NCI-H774 (cell line): ENCODE data around the gene DDX53.

Source experiments
- DNase-seq: peaks from one replicate; lab custom pipeline; 2025; lab: John Stamatoyannopoulos, UW

Gene DDX53

DNA sequence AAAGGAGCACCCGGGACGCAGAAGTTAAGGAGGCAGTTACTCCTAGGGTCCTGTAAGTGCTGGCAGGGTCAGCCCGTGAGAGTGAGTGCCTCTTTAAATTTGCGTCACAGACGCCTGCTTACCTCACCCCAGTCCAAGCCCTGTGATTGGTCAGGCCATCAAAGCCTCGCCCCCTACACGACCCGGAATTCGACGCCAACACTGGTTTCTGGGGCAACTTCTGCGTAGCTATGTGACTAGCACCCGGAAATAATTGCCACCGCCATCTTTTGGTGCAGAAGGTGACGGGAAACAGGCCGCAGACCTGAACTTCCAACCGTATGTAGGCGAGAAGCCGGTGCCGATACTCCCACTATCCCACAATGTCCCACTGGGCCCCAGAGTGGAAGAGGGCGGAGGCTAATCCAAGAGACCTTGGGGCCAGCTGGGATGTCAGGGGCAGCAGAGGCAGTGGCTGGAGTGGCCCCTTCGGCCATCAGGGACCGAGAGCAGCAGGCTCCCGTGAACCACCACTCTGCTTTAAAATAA is at the start of gene DDX53:
Gene DDX53, plus strand, starts transcription at position 265 of the 528 bp plus-strand sequence. Its CDS starts 98 bp downstream, at position 363.
- DNase-seq = no peak

DNA sequence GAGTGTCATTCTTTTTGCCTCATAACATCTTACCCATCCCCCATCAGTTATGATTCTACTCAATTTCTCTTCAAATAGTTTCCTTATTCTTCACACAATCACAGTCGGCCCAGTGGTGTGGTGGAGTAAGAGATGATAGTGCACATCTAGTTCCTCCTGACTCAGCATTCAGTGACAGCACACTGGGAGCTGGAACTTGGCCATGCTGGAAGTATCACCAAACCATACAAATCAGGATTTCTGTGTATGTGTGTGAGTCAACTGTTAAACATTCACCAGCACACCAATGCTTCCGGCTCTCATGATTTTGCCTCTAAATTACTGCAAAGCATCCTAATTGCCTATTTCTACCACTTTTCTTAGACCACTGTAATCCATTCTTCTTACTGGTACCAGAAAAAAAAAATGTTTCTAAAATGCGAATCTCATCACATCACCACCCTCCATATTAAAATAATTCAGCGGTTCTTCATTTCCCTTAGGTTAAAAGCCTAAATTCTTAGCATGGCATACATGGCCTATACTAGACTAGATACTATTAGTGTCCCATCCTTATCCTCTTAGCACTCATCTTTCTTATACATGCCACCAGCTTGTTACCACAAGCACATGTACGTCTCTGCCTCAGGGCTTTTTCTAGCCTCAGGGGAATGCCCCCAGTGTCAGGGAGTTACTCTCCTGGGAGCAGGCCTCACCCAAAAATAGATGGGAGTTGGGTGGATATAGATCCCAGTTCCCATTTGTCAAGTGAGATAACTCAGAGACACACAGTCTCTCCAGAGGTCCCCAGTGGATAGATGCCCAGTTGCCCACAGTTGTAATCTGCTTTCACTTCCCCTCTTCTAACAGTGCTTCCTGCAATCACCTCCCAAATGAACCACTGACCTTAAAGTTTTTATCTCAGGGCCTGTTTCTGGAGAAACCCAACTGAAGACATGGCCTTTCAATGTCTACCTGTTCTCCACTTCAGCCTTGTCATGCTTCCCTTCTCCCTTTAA is 49.2 kb upstream of the DDX53 start:
- no peak for DNase-seq

DNA sequence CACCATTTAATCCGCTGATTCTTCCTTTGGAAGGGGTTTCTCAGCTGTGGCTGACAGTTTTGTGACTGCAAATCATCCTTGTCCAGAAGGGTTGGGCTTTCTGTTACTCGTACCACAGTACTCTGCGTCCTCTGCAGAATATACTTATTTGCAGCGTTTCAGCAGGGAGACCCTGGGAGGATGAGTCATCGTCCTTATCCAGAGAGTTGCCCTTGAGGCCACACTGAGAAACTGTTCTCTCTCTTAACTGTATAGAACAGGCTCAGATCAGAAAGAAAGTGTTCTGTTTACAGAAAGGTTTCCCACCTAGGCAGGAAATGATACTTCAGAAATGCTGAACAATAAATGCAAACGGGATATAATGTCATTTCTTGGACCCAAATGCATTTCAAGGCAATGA is 47.8 kb upstream of the DDX53 start:
- no peak for DNase-seq

- DNase-seq = no peak
Measured at GRCh38 chrX:22958250-22958649, 41.5 kb upstream of the DDX53 start.

DNA sequence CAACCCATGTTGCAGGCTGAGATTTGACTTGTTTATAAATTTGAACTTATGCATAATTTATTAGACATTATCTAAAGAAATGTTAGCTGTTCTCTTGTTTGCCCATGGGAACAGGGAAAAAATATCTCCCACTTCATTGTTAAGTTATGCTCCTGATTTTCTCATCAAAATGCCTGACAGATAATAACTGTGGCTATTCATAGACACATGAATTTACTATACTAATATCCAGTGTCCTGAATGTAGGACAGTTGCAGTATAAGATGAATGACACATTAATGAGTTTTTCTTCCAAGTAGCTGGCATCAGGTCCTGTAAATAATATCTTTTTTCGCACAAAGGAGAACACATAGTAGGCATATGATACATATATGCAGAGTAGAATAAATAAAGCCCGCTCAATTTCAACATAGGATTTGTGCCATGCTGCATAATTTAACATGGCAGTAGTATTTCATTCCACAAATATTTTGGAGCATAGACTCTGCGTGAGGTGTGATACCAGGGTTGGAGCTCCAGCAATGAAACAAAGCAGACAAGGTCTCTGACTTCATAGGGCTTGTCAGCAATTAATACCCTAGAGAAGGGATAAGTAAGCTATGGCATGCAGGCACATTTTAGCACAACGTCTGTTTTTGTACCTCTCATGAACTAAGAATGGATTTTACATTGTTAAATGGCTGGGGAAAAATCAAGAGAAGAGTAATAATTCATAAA is 40.4 kb upstream of the DDX53 start:
- DNase-seq = no peak

DNA sequence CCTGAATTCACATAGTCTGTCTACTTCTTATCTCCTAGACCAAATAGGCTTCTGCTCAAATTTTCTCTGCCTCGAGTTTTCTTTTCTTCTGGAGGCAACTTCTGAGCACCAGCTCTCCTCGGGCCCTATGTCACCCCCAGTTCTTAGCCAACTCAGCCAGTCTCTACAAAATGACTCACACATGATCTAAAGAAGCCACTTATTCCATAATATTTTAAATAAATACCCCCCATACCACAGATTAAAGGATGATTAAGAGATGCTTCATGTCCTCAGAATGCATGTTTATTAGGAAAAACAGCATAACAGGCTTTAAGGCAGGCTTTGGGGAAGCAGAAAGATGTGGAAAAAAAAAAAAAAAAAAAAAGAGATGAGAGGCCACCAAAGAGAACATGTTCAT is 36.6 kb upstream of the DDX53 start:
- no peak for DNase-seq

- DNase-seq = no peak
Measured at GRCh38 chrX:22968494-22968893, 31.3 kb upstream of the DDX53 start.

DNA sequence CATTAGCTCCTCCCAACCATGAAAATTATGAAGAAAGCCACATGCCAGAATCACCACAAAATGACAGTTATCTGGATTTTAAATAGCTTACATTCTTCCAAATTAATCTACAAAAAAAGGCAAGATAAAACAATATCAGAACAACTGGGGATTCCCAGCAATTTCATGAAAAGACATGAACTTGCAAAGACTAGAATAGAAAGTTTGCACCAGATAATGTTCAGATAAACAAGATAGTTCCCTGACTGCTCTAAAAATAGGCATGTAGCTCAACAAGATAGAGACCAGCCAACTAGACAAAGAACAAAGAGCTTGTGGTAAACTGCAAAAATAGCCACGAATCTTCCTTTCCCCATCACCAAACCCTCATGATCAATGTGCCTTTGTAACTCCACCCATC is 30.3 kb upstream of the DDX53 start:
- no peak for DNase-seq

DNA sequence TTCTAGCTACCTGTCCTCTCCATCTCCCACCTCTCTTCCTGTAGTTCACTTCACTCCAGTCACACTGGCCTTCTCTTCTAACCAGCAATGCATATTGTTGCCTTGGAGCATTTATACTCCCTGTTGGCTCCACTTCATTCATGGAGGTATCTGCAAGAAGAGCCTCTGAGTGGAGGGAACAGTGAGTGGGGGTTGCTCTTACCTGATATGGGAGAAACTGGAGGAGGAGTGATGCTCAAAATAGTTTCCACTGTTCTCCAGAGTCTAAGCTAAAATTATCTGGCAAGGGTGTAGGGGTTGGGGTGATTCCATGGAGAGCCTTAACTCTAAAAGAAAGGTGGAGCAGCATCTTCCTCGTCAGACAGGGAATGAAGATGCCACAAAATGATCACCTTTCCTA is 28.9 kb upstream of the DDX53 start:
- DNase-seq = no peak

- DNase-seq = no peak
Measured at GRCh38 chrX:22974616-22975015, 25.1 kb upstream of the DDX53 start.

- DNase-seq = no peak
Measured at GRCh38 chrX:22975786-22976185, 24.0 kb upstream of the DDX53 start.

DNA sequence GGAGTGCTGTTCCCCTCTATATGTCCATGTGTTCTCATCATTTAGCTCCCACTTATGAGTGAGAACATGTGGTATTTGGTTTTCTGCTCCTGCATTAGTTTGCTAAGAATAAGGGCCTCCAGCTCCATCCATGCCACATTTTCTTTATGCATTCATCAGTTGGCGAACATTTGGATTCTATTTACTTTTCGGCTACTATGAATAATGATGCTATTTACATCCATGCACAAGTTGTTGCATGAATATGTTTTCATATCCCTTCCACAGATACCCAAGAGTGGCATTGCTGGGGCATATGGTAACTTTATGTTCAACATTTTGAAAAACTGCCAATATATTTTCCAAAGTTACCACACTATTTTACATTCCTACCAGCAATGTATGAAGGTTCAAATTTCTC is 13.8 kb upstream of the DDX53 start:
- no peak for DNase-seq

GRCh38 chrX:22987452-22987851 is 12.3 kb upstream of the DDX53 start:
- DNase-seq = no peak

DNA sequence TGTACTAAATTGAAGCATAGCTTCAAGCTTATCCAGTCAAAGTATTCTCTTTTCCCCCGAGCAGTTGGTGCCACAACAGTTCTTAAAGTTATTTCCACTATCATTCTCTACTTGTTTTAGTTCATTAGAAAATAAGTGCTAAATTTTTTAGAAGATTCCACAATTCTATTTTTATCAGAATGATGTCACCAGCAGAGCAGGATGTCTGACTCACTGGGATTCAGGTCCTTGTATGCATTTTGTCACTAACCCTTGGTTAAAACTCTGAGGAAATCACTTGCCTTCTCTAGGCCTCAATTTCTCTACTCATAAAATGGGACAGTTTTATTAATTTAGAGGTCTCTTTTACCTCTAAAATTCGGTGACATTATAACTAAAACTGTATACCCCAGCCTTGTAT is 3.4 kb downstream of the DDX53 start:
- DNase-seq = no peak

GRCh38 chrX:23008431-23009099 is 8.8 kb downstream of the DDX53 start:
- DNase-seq = no peak

DNA sequence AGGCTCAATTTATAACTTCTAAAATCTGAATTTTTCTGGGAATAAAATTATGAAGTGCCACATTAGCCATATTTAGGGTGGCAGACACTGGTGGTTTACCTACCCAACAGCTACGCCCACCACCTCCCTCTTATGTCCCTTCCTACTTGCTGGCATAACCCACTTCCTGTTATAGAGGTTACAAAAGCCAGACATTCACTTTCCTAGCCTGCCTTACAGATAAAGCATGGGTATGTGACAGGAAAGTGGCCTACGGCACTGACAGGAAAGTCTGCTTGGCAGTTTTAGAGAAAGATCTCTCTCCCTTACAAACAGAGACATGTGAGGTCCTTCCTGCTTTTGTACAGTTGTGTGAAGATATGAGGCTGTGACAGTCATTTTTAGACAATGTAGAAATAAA is 12.4 kb downstream of the DDX53 start:
- DNase-seq = no peak

DNA sequence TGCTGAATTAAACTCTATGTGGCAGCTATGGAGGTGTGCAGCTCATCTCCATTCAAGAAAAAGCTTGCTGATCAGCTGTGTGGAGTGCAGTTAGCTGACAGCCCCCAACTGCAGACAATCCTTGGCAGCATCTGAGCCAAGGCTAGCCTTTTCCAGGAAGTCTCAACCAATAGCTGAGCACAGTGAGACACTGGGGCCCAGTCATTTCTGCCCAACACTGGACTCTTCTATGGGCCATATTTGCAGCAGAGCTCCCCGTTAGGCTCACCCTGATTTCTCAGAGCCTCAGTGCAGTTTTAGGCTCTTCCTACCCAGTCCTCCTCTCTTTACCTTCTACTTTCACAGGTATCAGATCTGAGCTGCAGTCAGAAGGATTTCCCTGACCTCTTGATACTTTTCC is 12.9 kb downstream of the DDX53 start:
- no peak for DNase-seq

DNA sequence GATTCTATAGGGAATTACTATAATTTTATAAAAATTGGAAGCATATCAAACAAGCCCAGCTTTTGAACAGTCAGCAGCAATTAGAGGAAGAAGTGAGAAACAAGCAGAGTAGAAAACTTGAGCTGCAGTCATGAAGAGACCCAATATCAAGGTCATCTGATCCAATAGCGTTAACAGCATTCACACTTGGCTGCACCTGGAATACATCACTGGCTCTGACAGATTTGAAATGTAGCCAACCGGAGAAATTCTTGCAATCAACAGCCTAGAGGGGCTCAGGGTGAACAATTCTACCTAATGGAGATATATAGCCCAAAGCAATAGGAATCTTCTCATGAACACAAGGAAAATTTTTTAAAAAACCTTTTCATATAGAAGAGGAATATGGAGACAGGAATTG is 13.6 kb downstream of the DDX53 start:
- DNase-seq = no peak

GRCh38 chrX:23031600-23031999 is 31.8 kb downstream of the DDX53 start:
- DNase-seq = no peak

GRCh38 chrX:23035493-23035892 is 35.7 kb downstream of the DDX53 start:
- DNase-seq = no peak

GRCh38 chrX:23046443-23046842 is 46.7 kb downstream of the DDX53 start:
- no peak for DNase-seq

- DNase-seq = no peak
Measured at GRCh38 chrX:23048806-23049573, 49.2 kb downstream of the DDX53 start.
